Lung (tissue), 12 donors: ENCODE data around the gene ARMC7. TPM values are rescaled to one million over a fixed set of nuclear protein-coding genes. Genes with fewer than 3 reads are reported as not detected.
"Not testable (repeated sequence)": the region's sequence is repeated elsewhere in the genome, so short reads cannot be mapped to it uniquely, and the experiment has no call there.

Experiments
- ATAC-seq: fragments of 200-7000 bp; cut with Tn5 transposase; one replicate; pipeline ENCODE4 v1.9.1; 2020; ENCODE audit warnings: moderate number of reproducible peaks; ENCODE audit not compliant: insufficient read depth, low FRiP score
- DNase-seq, 3 donors: peaks; one replicate each; pipeline ENCODE4 v3.0.0-alpha.2; 2013 to 2017
- H3K27ac ChIP-seq, 2 donors: one replicate each; pipeline ENCODE4 v1.5.1; 2013; ENCODE audit warnings: mild to moderate bottlenecking in 2 of 2, moderate library complexity in 2 of 2, control low read depth in 1 of 2, inconsistent platforms in 1 of 2, low read depth in 1 of 2, low read length in 1 of 2
- H3K27me3 ChIP-seq, 3 donors: one replicate each; pipeline ENCODE4 v1.5.1; 2013; ENCODE audit warnings: low read length in 2 of 3; ENCODE audit not compliant: control insufficient read depth in 3 of 3, insufficient read depth in 3 of 3
- H3K36me3 ChIP-seq, 4 donors: one replicate each; pipeline ENCODE4 v1.5.1; 2013; ENCODE audit warnings: low read length in 4 of 4, mild to moderate bottlenecking in 1 of 4, moderate library complexity in 1 of 4; ENCODE audit not compliant: control insufficient read depth in 4 of 4, insufficient read depth in 4 of 4
- H3K4me1 ChIP-seq, 5 donors: one replicate each; pipeline ENCODE4 v1.5.1; 2013; ENCODE audit warnings: low read length in 5 of 5, mild to moderate bottlenecking in 2 of 5, moderate library complexity in 1 of 5; ENCODE audit not compliant: control insufficient read depth in 5 of 5, insufficient read depth in 5 of 5
- H3K4me3 ChIP-seq: one replicate; pipeline ENCODE4 v1.5.1; 2013; ENCODE audit warnings: mild to moderate bottlenecking, control low read depth, moderate library complexity
- H3K9ac ChIP-seq, 2 donors: one replicate each; pipeline ENCODE4 v1.5.1; 2013; ENCODE audit warnings: low read length in 2 of 2, control low read depth in 1 of 2; ENCODE audit not compliant: insufficient read depth in 1 of 2
- H3K9me3 ChIP-seq, 4 donors: one replicate each; pipeline ENCODE4 v1.5.1; 2013; ENCODE audit warnings: low read length in 3 of 4, mild to moderate bottlenecking in 1 of 4, moderate library complexity in 1 of 4; ENCODE audit not compliant: control insufficient read depth in 4 of 4, insufficient read depth in 3 of 4
- WGBS, 2 donors: extraction: QIAGEN DNeasy Blood & Tissue Kit; methylation state at CpG; one replicate each; pipeline ENCODE4 v1.1.7; 2013; 5-methylcytosine and 5-hydroxymethylcytosine counted together
- polyA plus RNA-seq, 2 donors: library from polyadenylated mRNA; stranded (reverse); fragments of 200-250 nt; gene quantifications; one replicate each; pipeline ENCODE4 v1.2.1, GENCODE V29; 2013
- total RNA-seq, 2 donors: library from RNA; depleted of rRNA in 1 of 2; stranded (reverse); fragments of >200 nt in 1 of 2; gene quantifications; one replicate each; pipeline ENCODE4 v1.2.1, GENCODE V29; 2014 to 2021
- TF ChIP-seq, protein P1 (sequence below): IDR thresholded peaks from 2 replicates; pipeline ENCODE4 v1.5.1; 2012; ENCODE audit warnings: mild to moderate bottlenecking; ENCODE audit errors: control extremely low read depth, extremely low read depth
- donor health status: control.
- donor health status: control.
- donor health status: Bipolar disorder and iron deficiency.
- donor health status: healthy.
- donor health status: DM: yes; HTN: yes; CAD: no.

Gene ARMC7
- total and polyA plus RNA-seq, 4 donors = 8.1 to 19.2 (median 11.8) TPM

DNA sequence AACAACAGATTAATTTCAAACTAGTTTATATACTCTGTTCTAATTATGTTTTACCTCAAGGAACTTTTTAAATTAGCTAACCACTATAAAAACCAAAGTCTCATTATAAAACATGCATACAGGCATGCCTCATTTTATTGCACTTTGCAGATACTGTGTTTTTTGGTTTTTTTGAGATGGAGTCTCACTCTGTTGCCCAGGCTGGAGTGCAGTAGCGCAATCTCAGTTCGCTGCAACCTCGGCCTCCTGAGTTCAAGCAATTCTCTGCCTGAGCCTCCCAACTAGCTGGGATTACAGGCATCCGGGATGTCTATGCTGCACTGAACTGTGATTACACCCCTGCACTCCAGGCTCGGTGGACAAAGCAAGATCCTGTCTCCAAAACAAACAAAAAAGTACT, 53.3 kb downstream of the ARMC7 start:
- Histone ChIP-seq H3K27me3 (no peaks in the 10 kb centered on the region), H3K9ac (no peak overlapping the region), H3K9me3 (no peaks in the 10 kb centered on the region), H3K27ac (no peak overlapping the region), H3K36me3 (peaks cover 5 to 16% (median 10%) of the 10 kb centered on the region in 4 donors), H3K4me1 (no peaks in the 10 kb centered on the region), H3K4me3 (no peak overlapping the region)
- 84 to 97% methylated on average over 5 of the region's 5 CpGs for WGBS, 2 donors
- TF ChIP-seq, protein P1, sequence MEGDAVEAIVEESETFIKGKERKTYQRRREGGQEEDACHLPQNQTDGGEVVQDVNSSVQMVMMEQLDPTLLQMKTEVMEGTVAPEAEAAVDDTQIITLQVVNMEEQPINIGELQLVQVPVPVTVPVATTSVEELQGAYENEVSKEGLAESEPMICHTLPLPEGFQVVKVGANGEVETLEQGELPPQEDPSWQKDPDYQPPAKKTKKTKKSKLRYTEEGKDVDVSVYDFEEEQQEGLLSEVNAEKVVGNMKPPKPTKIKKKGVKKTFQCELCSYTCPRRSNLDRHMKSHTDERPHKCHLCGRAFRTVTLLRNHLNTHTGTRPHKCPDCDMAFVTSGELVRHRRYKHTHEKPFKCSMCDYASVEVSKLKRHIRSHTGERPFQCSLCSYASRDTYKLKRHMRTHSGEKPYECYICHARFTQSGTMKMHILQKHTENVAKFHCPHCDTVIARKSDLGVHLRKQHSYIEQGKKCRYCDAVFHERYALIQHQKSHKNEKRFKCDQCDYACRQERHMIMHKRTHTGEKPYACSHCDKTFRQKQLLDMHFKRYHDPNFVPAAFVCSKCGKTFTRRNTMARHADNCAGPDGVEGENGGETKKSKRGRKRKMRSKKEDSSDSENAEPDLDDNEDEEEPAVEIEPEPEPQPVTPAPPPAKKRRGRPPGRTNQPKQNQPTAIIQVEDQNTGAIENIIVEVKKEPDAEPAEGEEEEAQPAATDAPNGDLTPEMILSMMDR = no peak
- DNase-seq (no peak), ATAC-seq (no peak)

DNA sequence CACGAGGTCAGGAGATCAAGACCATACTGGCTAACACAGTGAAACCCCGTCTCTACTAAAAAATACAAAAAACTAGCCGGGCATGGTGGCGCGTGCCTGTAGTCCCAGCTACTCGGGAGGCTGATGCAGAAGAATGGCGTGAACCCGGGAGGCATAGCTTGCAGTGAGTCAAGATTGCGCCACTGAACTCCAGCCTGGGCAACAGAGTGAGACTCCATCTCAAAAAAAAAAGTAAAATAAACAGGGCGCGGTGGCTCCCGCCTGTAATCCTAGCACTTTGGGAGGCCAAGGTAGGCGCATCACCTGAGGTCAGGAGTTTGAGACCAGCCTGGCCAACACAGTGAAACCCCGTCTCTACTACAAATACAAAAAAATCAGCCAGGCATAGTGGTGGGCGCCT, 54.8 kb downstream of the ARMC7 start:
- DNase-seq, H3K9ac ChIP-seq, H3K4me3 ChIP-seq, H3K9me3 ChIP-seq, ATAC-seq, H3K27ac ChIP-seq, H3K27me3 ChIP-seq, H3K4me1 ChIP-seq: not testable (repeated sequence)
- H3K36me3 ChIP-seq = peaks cover 5 to 21% (median 10%) of the 10 kb centered on the region in 4 donors
- 95 to 97% methylated on average over 15 of the region's 15 CpGs for WGBS, 2 donors

DNA sequence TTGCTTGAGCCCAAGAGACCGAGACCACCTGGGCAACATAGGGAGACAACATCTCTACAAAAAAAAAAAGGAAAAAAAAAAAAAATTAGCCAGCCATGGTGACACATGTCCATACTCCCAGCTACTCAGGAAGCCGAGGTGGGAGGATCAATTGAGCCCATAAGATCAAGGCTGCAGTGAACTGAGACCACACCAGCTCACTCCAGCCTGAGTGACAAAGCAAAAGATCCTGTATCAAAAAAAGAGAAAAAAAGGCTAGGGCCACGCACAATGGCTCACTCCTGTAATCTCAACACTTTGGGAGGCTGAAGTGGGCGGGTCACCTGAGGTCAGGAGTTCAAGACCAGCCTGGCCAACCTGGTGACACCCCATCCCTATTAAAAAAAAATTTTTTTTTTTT, 59.2 kb downstream of the ARMC7 start:
- DNase-seq (no peak), ATAC-seq (no peak)
- H3K4me3 ChIP-seq = no peak overlapping the region
- no peak overlapping the region for H3K27ac ChIP-seq
- no peaks in the 10 kb centered on the region for H3K9me3 ChIP-seq
- no peak overlapping the region for H3K9ac ChIP-seq
- no peaks in the 10 kb centered on the region for H3K27me3 ChIP-seq
- whole genome bisulfite sequencing, 2 donors = 89 to 92% methylated on average over 4 of the region's 4 CpGs
- TF ChIP-seq, protein P1 = no peak
- peaks cover 22 to 30% (median 27%) of the 10 kb centered on the region in 4 donors for H3K36me3 ChIP-seq
- no peaks in the 10 kb centered on the region for H3K4me1 ChIP-seq

DNA sequence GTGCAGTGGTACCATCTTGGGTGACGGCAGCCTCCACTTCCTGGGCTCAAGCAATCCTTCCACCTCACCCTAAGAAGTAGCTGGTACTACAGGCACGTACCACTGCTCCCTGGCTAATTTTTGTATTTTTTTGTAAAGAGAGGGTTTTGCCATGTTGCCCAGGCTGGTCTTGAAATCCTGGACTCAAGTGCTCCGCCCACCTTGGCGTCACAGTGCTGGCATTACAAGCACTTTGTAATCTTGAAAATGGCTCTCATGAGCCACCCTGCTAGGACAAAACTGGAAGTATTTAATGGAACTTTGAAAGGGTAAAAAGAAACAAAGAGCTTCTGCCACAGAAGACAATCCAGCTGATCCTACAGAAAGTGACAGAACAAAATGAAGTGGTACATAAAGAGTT, 63.8 kb downstream of the ARMC7 start:
- TF ChIP-seq, protein P1 = no peak
- Histone ChIP-seq H3K4me1 (peaks cover 0 to 2% (median 0%) of the 10 kb centered on the region in 5 donors), H3K27me3 (no peaks in the 10 kb centered on the region), H3K9ac (no peak overlapping the region), H3K36me3 (peaks cover 29 to 42% (median 32%) of the 10 kb centered on the region in 4 donors), H3K27ac (peak overlapping the region in 1 of 2 donors; percentile 5), H3K9me3 (no peaks in the 10 kb centered on the region), H3K4me3 (no peak overlapping the region)
- 82 to 87% methylated on average over 4 of the region's 4 CpGs for WGBS, 2 donors
- DNase-seq (no peak), ATAC-seq (no peak)
